ENCODE results near the gene ADD2. TPM values are rescaled to one million over a fixed set of nuclear protein-coding genes. Genes with fewer than 3 reads are reported as not detected.

ADD2 gene
- total RNA-seq, 1 experiment from 2014 or later: 4.4 TPM

GRCh38 chr2:70658476-70658875 lies 109.5 kb downstream of the ADD2 start:
- intact Hi-C loops (cut with micrococcal nuclease): loop anchor here (10.0 kb wide), 1 partner anchor 286 kb away; no protein-coding TSS in a partner anchor
- DNase-seq: no peak

DNA sequence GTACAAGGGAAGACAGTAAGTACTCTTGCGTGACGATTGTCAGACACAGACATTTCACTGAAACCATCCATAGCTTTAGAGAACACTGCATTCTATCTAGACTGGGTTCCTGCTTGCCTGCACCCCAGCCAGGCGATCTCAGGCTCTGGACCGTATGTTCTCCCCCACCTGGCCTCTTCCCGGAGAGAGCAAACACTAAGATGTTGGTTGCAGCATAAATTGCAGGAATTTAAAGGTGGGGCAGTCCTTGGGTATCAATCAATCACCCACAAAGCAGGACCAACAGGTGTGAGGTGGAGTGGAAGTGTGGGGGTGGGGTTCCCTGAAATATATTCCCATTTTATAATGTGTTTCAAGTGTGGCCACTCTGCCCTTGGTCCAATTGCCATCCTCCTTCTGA lies 110.8 kb downstream of the ADD2 start:
- H3K27me3 ChIP-seq (ENCODE audit: low read length): peaks cover 58% of the 10 kb centered on the region
- no peaks in the 10 kb centered on the region for H3K79me2 ChIP-seq (ENCODE audit: low read length)
- no peaks in the 10 kb centered on the region for H3K9me3 ChIP-seq (ENCODE audit: low read length)
- ATAC-seq (no peak), DNase-seq (no peak)
- TF ChIP-seq CTCF (conservative IDR thresholded peaks at IDR 0.05; ENCODE audit: low read depth, low read length): no peak
- ChIA-PET POLR2A (ENCODE audit: unreplicated experiment) (no interaction called here), CTCF (no interaction called here)
- no peaks in the 10 kb centered on the region for H3K9me2 ChIP-seq (replicated peaks; ENCODE audit: low read length)
- H3K27ac ChIP-seq (ENCODE audit: low read length): no peak overlapping the region
- no peak overlapping the region for H3K4me2 ChIP-seq (ENCODE audit: low read length)
- no peaks in the 10 kb centered on the region for H3K4me1 ChIP-seq (ENCODE audit: insufficient read depth, low read length)
- H2AFZ ChIP-seq (ENCODE audit: low read length): no peak overlapping the region
- intact Hi-C loops (cut with micrococcal nuclease): loop anchor here (10.0 kb wide), 1 partner anchor 288 kb away; no protein-coding TSS in a partner anchor
- H3K36me3 ChIP-seq (ENCODE audit: low read depth, low read length): no peaks in the 10 kb centered on the region
- H3K9ac ChIP-seq (ENCODE audit: low read length): no peak overlapping the region
- no peaks in the 10 kb centered on the region for H3F3A ChIP-seq (ENCODE audit: low read length, unreplicated experiment)
- BruUV-seq (replicated peaks): no TSS peak
- H4K20me1 ChIP-seq (ENCODE audit: low read length): no peaks in the 10 kb centered on the region
- no peak overlapping the region for H3K4me3 ChIP-seq (ENCODE audit: low read length)

More at GRCh38 chr2:70658476-70658875, 109.5 kb downstream of the ADD2 start:
- no peaks in the 10 kb centered on the region for H3K4me1 ChIP-seq (ENCODE audit: insufficient read depth, low read length)
- ChIA-PET POLR2A (ENCODE audit: unreplicated experiment) (no interaction called here), CTCF (interaction anchor here (0.6 kb wide), 1 partner anchor 29 kb away, joined by 10 read pairs; no protein-coding TSS in a partner anchor)
- H3F3A ChIP-seq (ENCODE audit: low read length, unreplicated experiment): no peaks in the 10 kb centered on the region
- TF ChIP-seq EZH2 (IDR thresholded peaks at IDR 0.05; ENCODE audit: low read length, unreplicated experiment): no peak
- TF ChIP-seq CTCF (conservative IDR thresholded peaks at IDR 0.05; ENCODE audit: low read depth, low read length): no peak
- BruUV-seq (replicated peaks): no TSS peak
- peaks cover 66% of the 10 kb centered on the region for H3K27me3 ChIP-seq (ENCODE audit: low read length)
- H3K4me3 ChIP-seq (ENCODE audit: low read length): no peak overlapping the region
- no peak overlapping the region for H2AFZ ChIP-seq (ENCODE audit: low read length)
- no peaks in the 10 kb centered on the region for H3K9me2 ChIP-seq (replicated peaks; ENCODE audit: low read length)
- ATAC-seq: no peak
- no peak overlapping the region for H3K4me2 ChIP-seq (ENCODE audit: low read length)
- H3K27ac ChIP-seq (ENCODE audit: low read length): no peak overlapping the region
- no peak overlapping the region for H3K9ac ChIP-seq (ENCODE audit: low read length)
- no peaks in the 10 kb centered on the region for H4K20me1 ChIP-seq (ENCODE audit: low read length)
- no peaks in the 10 kb centered on the region for H3K79me2 ChIP-seq (ENCODE audit: low read length)
- H3K9me3 ChIP-seq (ENCODE audit: low read length): no peaks in the 10 kb centered on the region
- no peaks in the 10 kb centered on the region for H3K36me3 ChIP-seq (ENCODE audit: low read depth, low read length)

DNA sequence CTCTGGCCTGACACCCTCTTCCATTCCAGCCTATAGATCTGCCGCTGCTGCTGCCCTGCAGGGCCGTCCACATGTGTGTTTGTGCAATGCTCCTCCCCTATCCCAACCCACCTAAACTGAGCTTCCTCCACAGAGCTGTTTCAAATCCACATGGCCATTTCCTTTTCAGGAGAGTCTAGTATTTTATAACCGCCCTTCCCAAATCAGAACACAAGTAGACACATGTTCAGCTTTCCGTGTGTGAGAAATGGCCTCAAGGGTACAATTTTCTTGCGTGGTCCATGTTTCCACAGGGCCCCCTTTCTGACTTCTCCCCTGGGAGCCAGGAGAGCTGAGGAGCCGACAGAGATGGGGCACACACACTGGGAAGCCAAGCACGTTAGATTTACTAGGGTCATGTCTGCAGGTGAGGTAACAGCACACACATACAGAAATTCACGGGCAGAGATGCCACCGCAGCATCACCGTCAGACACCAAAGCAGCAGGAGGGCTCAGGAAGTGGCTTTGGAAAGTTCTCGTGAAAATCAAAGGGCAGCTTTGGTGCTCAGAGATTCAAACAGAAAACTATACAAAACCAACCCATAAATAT lies 111.5 kb downstream of the ADD2 start:
- Histone ChIP-seq H3K9me2 (replicated peaks; ENCODE audit: low read length) (no peaks in the 10 kb centered on the region), H3K9me3 (ENCODE audit: low read length) (no peaks in the 10 kb centered on the region), H4K20me1 (ENCODE audit: low read length) (no peaks in the 10 kb centered on the region), H3K27me3 (ENCODE audit: low read length) (peaks cover 59% of the 10 kb centered on the region), H3K4me2 (ENCODE audit: low read length) (no peak overlapping the region), H3F3A (ENCODE audit: low read length, unreplicated experiment) (no peaks in the 10 kb centered on the region), H3K4me3 (ENCODE audit: low read length) (no peak overlapping the region), H2AFZ (ENCODE audit: low read length) (no peak overlapping the region), H3K36me3 (ENCODE audit: low read depth, low read length) (no peaks in the 10 kb centered on the region), H3K79me2 (ENCODE audit: low read length) (no peaks in the 10 kb centered on the region), H3K9ac (ENCODE audit: low read length) (no peak overlapping the region), H3K27ac (ENCODE audit: low read length) (no peak overlapping the region), H3K4me1 (ENCODE audit: insufficient read depth, low read length) (no peaks in the 10 kb centered on the region)
- intact Hi-C loops (cut with micrococcal nuclease): loop anchor here (10.0 kb wide), 1 partner anchor 288 kb away; no protein-coding TSS in a partner anchor
- no peak for TF ChIP-seq EZH2phosphoT487 (IDR thresholded peaks at IDR 0.05; ENCODE audit: borderline replicate concordance, low read length)
- no peak for TF ChIP-seq EZH2 (IDR thresholded peaks at IDR 0.05; ENCODE audit: low read length, unreplicated experiment)
- no peak for TF ChIP-seq CTCF (conservative IDR thresholded peaks at IDR 0.05; ENCODE audit: low read depth, low read length)
- ChIA-PET CTCF (no interaction called here), POLR2A (ENCODE audit: unreplicated experiment) (no interaction called here)
- BruUV-seq (replicated peaks): no TSS peak
- ATAC-seq: no peak
- no peak for DNase-seq

All from PC-3 (cell line).